Mucosa of descending colon (tissue), 3 donors: Measurements from ENCODE around the gene EVX1. TPM values are rescaled to one million over a fixed set of nuclear protein-coding genes. Genes with fewer than 3 reads are reported as not detected.
A peak's percentile ranks its signal among the peaks of the same experiment; 100 is the strongest.

ENCODE experiments used
- ATAC-seq: fragments of 200-7000 bp; cut with Tn5 transposase; one replicate; pipeline ENCODE4 v1.9.1; 2020; ENCODE audit warnings: mild to moderate bottlenecking, moderate library complexity
- DNase-seq, 3 donors: peaks; one replicate each; pipeline ENCODE4 v3.0.0-alpha.2; 2020
- H3K36me3 ChIP-seq: fragments of 200-600 bp; one replicate; pipeline ENCODE4 v1.8.0; 2021; ENCODE audit warnings: low read depth, mild to moderate bottlenecking
- H3K4me1 ChIP-seq: fragments of 200-600 bp; one replicate; pipeline ENCODE4 v1.8.0; 2021; ENCODE audit warnings: low read depth, mild to moderate bottlenecking
- H3K4me3 ChIP-seq: fragments of 200-600 bp; one replicate; pipeline ENCODE4 v1.8.0; 2021; ENCODE audit warnings: mild to moderate bottlenecking
- H3K9me3 ChIP-seq: fragments of 200-600 bp; one replicate; pipeline ENCODE4 v1.8.0; 2021; ENCODE audit warnings: mild to moderate bottlenecking
- CTCF ChIP-seq: fragments of 200-600 bp; IDR thresholded peaks from one replicate; pipeline ENCODE4 v1.8.0; 2022; ENCODE audit warnings: antibody characterized with exemption, mild to moderate bottlenecking
- intact Hi-C, 2 donors: fragments of 100-400 bp; cut with DNase I in 1 of 2; cut with micrococcal nuclease in 1 of 2; formaldehyde crosslinking; loops; one replicate each; pipeline versions ENCODE4 v1.11.0 to v1.11.1; 2022; cut with DNase I, micrococcal nuclease
- total RNA-seq, 3 donors: library from RNA; stranded (reverse); fragmentation: NEBNext Ultra II Directional in 2 of 3; extraction: Animal tissue kit (Norgen Biotek cat#: 25700) in 2 of 3; gene quantifications; one replicate each; pipeline versions ENCODE4 v1.2.1 to v1.2.4, GENCODE V29; 2021 to 2023
- donor health status: DM: no; HTN: no; CAD: no; lungs with moderate emphysema.
- donor health status: DM: no; HTN: no; CAD: no.
- donor health status: DM: no; HTN: yes; CAD: no.

The EVX1 gene
- total RNA-seq, 3 donors from 2014 or later: 0.43 to 2.7 TPM; not detected in 1

GRCh38 chr7:27245124-27245797, 2.7 kb downstream of the EVX1 start:
- Histone ChIP-seq H3K36me3 (no peaks in the 10 kb centered on the region), H3K9me3 (no peaks in the 10 kb centered on the region), H3K4me1 (peaks cover 35% of the 10 kb centered on the region), H3K4me3 (no peak overlapping the region)
- intact Hi-C loops: no loop called here
- no peak for ATAC-seq
- TF ChIP-seq CTCF: no peak
- DNase-seq: no peak

GRCh38 chr7:27245798-27246691, 3.4 kb downstream of the EVX1 start:
- intact Hi-C loops: no loop called here
- ATAC-seq (peak; percentile 79), DNase-seq (peak; percentile 46 to 69 (median 67))
- Histone ChIP-seq H3K4me3 (no peak overlapping the region), H3K9me3 (no peaks in the 10 kb centered on the region), H3K36me3 (no peaks in the 10 kb centered on the region), H3K4me1 (peaks cover 35% of the 10 kb centered on the region)
- no peak for TF ChIP-seq CTCF

- ATAC-seq: no peak
- intact Hi-C loops: no loop called here
- TF ChIP-seq CTCF: no peak
Measured at GRCh38 chr7:27247000-27247399, 4.4 kb downstream of the EVX1 start.

GRCh38 chr7:27247452-27248426, 5.1 kb downstream of the EVX1 start:
- no peak overlapping the region for H3K4me3 ChIP-seq
- H3K9me3 ChIP-seq: no peaks in the 10 kb centered on the region
- ATAC-seq (no peak), DNase-seq (no peak)
- H3K36me3 ChIP-seq: no peaks in the 10 kb centered on the region
- intact Hi-C loops: no loop called here
- peaks cover 39% of the 10 kb centered on the region for H3K4me1 ChIP-seq
- TF ChIP-seq CTCF: no peak

More at GRCh38 chr7:27247000-27247399, 4.4 kb downstream of the EVX1 start:
- no peaks in the 10 kb centered on the region for H3K9me3 ChIP-seq
- DNase-seq: no peak
- no peak overlapping the region for H3K4me3 ChIP-seq
- H3K4me1 ChIP-seq: peaks cover 42% of the 10 kb centered on the region
- no peaks in the 10 kb centered on the region for H3K36me3 ChIP-seq

GRCh38 chr7:27248427-27248806, 5.8 kb downstream of the EVX1 start:
- Histone ChIP-seq H3K4me1 (peaks cover 32% of the 10 kb centered on the region), H3K4me3 (no peak overlapping the region), H3K9me3 (no peaks in the 10 kb centered on the region), H3K36me3 (no peaks in the 10 kb centered on the region)
- no peak for ATAC-seq
- DNase-seq: no peak
- intact Hi-C loops: no loop called here
- no peak for TF ChIP-seq CTCF
